AG08396 (cell line): ENCODE measurements around the gene EPB41L2.

Experiments
- DNase-seq: peaks from one replicate; pipeline ENCODE4 v3.0.0; 2012; ENCODE audit warnings: low spot score, mixed read lengths

Gene EPB41L2

GRCh38 chr6:130796313-130796905 lies 266.6 kb downstream of the EPB41L2 start:
- DNase-seq, result peak; percentile 69

- DNase-seq, result no peak
These were observed 268.3 kb downstream of the EPB41L2 start for GRCh38 chr6:130794738-130795137.

DNA sequence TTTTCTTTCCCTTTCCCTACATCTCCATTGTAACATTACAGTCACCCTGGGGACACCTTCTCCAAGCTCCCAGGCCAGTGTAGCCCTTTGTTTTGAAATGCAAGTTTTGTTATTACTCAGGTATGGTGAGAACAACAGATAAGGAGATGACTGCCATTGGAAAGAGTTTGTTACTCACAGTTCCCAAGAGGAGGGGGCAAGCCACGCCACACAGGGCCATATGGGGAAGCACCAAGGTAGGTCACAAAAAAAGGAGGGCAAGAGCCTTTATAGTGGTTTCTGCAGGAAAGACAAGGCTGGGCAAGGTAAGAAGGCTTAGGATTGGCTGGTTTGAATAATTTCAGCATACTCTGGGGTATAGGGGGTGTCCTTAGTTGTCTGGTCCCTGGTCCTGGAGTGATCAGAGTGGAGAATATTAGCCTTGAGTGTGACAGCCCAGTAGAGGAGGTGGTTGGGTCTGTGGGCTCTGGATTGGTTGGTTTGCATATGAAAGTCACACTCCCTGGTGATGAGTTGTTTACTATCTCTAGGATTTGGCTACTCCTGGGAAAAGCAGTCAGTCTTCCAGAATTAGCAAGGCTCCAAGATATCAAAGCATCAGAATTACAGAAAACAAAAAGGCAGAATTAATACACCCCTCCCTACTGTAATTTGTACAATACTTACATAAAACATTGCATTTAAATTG lies 268.9 kb downstream of the EPB41L2 start:
- no peak for DNase-seq
